NB4 (cell line): ENCODE data around the gene TCF15.

Source experiments
- MYC ChIP-seq: IDR thresholded peaks from 2 replicates; pipeline ENCODE4 v1.6.1; 2011; ENCODE audit warnings: low read depth, low read length
- POLR2A ChIP-seq: IDR thresholded peaks from 2 replicates; pipeline ENCODE4 v1.6.1; 2011; ENCODE audit warnings: mild to moderate bottlenecking; ENCODE audit not compliant: insufficient read length; ENCODE audit errors: extremely low read depth
- TF ChIP-seq, protein P1 (sequence below): IDR thresholded peaks from one replicate; pipeline ENCODE4 v1.5.1; 2012; ENCODE audit warnings: low read depth, low read length
- TF ChIP-seq, protein P2 (sequence below): IDR thresholded peaks from 2 replicates; pipeline ENCODE4 v1.6.1; 2011; ENCODE audit warnings: low read depth, low read length

DNA sequence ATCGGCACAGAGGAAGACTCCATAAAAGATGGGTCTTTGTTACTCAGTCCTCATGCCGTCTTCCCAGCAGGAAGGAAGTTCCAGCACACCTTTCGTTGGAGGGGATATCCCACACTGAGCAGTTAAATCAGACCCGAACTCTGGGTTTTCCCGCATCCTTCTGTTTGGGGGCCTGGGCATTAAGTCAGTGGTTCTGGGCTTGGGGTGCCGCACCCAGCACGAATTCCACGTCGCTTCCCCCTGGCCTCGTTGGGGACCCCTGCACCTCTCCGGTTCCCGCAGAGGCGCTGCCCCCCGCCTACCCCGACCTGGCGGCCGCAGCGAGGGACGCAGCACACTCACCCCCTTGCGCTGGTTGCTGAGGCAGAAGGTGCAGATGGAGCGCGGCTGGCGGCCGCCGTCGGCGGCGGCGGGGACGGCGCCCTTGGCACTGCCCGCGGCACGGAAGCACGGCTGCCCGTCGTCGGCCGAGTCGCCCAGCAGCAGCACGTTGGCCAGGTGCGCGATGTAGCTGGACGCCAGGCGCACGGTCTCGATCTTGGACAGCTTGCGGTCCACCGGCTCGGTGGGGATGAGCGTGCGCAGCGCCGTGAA is 641 bp downstream of the TCF15 start:
- TF ChIP-seq, protein P1, sequence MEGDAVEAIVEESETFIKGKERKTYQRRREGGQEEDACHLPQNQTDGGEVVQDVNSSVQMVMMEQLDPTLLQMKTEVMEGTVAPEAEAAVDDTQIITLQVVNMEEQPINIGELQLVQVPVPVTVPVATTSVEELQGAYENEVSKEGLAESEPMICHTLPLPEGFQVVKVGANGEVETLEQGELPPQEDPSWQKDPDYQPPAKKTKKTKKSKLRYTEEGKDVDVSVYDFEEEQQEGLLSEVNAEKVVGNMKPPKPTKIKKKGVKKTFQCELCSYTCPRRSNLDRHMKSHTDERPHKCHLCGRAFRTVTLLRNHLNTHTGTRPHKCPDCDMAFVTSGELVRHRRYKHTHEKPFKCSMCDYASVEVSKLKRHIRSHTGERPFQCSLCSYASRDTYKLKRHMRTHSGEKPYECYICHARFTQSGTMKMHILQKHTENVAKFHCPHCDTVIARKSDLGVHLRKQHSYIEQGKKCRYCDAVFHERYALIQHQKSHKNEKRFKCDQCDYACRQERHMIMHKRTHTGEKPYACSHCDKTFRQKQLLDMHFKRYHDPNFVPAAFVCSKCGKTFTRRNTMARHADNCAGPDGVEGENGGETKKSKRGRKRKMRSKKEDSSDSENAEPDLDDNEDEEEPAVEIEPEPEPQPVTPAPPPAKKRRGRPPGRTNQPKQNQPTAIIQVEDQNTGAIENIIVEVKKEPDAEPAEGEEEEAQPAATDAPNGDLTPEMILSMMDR = no peak
- no peak for TF ChIP-seq POLR2A
- TF ChIP-seq, protein P2, sequence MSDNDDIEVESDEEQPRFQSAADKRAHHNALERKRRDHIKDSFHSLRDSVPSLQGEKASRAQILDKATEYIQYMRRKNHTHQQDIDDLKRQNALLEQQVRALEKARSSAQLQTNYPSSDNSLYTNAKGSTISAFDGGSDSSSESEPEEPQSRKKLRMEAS = no peak
- TF ChIP-seq MYC = no peak
